Colonic mucosa (tissue), 4 donors: Measurements from ENCODE around the gene ARHGAP26. TPM values are rescaled to one million over a fixed set of nuclear protein-coding genes. Genes with fewer than 3 reads are reported as not detected.

ENCODE experiments used
- DNase-seq: peaks from one replicate; pipeline ENCODE4 v3.0.0-alpha.2; 2020
- H3K27ac ChIP-seq: fragments of 200-600 bp; one replicate; pipeline ENCODE4 v1.8.0; 2021
- H3K27me3 ChIP-seq: fragments of 200-600 bp; one replicate; pipeline ENCODE4 v1.8.0; 2021
- H3K36me3 ChIP-seq: fragments of 200-600 bp; one replicate; pipeline ENCODE4 v1.8.0; 2021
- H3K4me1 ChIP-seq: fragments of 200-600 bp; one replicate; pipeline ENCODE4 v1.8.0; 2021; ENCODE audit warnings: mild to moderate bottlenecking
- H3K4me3 ChIP-seq: fragments of 200-600 bp; one replicate; pipeline ENCODE4 v1.8.0; 2021
- H3K9ac ChIP-seq, 2 donors: one replicate each; pipeline ENCODE4 v1.7.0; 2013; ENCODE audit warnings: control low read depth in 2 of 2, low read depth in 2 of 2, low read length in 2 of 2
- H3K9me3 ChIP-seq: fragments of 200-600 bp; one replicate; pipeline ENCODE4 v1.8.0; 2021
- intact Hi-C: fragments of 100-400 bp; cut with DNase I; formaldehyde crosslinking; loops from one replicate; pipeline ENCODE4 v1.14.1; 2022
- total RNA-seq, 2 donors: library from RNA; stranded (reverse); fragmentation: NEBNext Ultra II Directional in 1 of 2; extraction: Animal tissue kit (Norgen Biotek cat#: 25700) in 1 of 2; gene quantifications; one replicate each; pipeline ENCODE4 v1.2.1, GENCODE V29; 2021
- TF ChIP-seq, protein P1 (sequence below): fragments of 200-600 bp; IDR thresholded peaks from one replicate; pipeline ENCODE4 v1.8.0; 2022; ENCODE audit warnings: antibody characterized with exemption, mild to moderate bottlenecking
- donor health status: healthy.
- donor health status: DM: no; HTN: no; CAD: no.
- donor health status: DM: no; HTN: no; CAD: no.

Gene ARHGAP26
- total RNA-seq, 2 donors from 2014 or later, result 59.1 to 74.0 TPM

DNA sequence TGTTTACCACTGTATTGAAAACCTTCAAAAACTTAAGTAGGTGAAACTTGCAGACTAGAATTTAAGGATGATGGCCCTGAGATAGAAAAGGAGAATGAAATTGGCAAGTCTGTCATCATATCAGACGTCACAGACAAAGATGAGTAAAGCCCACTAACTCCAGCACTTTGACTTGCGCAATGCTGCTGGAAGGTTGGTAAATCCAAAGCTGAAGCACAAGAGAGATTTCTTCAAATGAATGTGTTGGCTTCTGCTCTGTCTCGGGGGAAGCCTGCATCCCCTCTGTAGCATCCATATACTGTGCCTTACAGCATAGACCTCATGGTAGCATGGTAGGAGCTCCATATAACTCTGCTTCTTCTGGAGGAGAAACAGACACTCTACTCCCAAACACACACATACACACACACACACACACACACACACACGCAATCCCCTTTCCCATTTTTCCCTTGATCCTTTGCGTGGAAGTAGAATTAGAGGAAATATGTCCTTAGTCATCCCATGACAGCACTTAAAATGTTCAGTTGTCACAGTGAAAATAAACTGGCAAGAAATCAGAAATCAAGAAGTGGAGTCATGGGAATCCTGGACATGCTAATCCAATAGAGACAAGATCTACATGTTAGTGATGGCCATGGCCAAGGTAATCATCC is 391.8 kb downstream of the ARHGAP26 start:
- no peaks in the 10 kb centered on the region for H3K4me1 ChIP-seq
- no peaks in the 10 kb centered on the region for H3K27me3 ChIP-seq
- H3K4me3 ChIP-seq, result no peak overlapping the region
- intact Hi-C loops, result no loop called here
- no peak overlapping the region for H3K27ac ChIP-seq
- H3K36me3 ChIP-seq, result no peaks in the 10 kb centered on the region
- DNase-seq, result peak; percentile 26
- no peak overlapping the region for H3K9ac ChIP-seq
- no peaks in the 10 kb centered on the region for H3K9me3 ChIP-seq
- TF ChIP-seq, protein P1, sequence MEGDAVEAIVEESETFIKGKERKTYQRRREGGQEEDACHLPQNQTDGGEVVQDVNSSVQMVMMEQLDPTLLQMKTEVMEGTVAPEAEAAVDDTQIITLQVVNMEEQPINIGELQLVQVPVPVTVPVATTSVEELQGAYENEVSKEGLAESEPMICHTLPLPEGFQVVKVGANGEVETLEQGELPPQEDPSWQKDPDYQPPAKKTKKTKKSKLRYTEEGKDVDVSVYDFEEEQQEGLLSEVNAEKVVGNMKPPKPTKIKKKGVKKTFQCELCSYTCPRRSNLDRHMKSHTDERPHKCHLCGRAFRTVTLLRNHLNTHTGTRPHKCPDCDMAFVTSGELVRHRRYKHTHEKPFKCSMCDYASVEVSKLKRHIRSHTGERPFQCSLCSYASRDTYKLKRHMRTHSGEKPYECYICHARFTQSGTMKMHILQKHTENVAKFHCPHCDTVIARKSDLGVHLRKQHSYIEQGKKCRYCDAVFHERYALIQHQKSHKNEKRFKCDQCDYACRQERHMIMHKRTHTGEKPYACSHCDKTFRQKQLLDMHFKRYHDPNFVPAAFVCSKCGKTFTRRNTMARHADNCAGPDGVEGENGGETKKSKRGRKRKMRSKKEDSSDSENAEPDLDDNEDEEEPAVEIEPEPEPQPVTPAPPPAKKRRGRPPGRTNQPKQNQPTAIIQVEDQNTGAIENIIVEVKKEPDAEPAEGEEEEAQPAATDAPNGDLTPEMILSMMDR, result no peak

DNA sequence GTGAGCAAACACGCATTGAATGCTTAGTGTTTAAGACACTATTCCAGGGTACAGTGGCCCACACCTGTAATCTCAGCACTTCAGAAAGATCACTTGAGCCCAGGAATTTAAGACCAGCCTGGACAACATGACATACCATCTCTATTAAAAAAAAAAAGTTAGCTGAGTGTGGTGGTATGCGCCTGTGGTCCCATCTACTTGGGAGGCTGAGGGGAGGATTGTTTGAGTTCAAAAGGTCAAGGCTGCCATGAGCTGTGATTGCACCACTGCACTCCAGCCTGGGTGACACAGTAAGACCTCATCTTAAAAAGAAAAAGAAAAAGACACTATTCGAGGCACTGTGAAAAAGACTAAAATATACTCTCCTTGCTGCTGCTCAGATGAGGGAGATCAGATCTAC is 392.6 kb downstream of the ARHGAP26 start:
- no peak overlapping the region for H3K4me3 ChIP-seq
- no peak overlapping the region for H3K9ac ChIP-seq
- H3K4me1 ChIP-seq, result no peaks in the 10 kb centered on the region
- no peaks in the 10 kb centered on the region for H3K36me3 ChIP-seq
- no peaks in the 10 kb centered on the region for H3K27me3 ChIP-seq
- H3K9me3 ChIP-seq, result no peaks in the 10 kb centered on the region
- DNase-seq, result no peak
- intact Hi-C loops, result no loop called here
- H3K27ac ChIP-seq, result no peak overlapping the region
- TF ChIP-seq, protein P1, result no peak

DNA sequence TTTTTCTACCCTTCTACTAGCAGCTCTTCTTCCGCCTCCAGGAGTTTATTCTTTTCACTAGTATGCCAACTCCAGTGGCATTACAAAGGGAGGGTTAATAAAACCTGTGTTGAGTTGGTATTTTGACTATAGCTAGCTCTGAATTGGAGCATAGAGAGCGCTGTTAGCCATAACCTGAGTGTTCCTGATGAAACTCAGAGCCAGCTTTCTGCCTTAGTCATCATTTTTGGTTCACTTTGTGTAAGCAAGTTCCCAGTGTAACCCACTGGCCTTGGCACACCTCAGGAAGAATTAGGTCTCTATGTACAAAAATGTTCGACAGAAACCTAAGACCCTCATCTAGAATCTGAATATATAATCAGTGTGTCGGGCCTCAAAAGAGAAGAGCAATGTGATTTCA is 394.4 kb downstream of the ARHGAP26 start:
- DNase-seq, result no peak
- Histone ChIP-seq H3K4me1 (no peaks in the 10 kb centered on the region), H3K9ac (no peak overlapping the region), H3K27me3 (no peaks in the 10 kb centered on the region), H3K9me3 (no peaks in the 10 kb centered on the region), H3K36me3 (no peaks in the 10 kb centered on the region), H3K27ac (no peak overlapping the region), H3K4me3 (no peak overlapping the region)
- intact Hi-C loops, result no loop called here
- TF ChIP-seq, protein P1, result no peak

DNA sequence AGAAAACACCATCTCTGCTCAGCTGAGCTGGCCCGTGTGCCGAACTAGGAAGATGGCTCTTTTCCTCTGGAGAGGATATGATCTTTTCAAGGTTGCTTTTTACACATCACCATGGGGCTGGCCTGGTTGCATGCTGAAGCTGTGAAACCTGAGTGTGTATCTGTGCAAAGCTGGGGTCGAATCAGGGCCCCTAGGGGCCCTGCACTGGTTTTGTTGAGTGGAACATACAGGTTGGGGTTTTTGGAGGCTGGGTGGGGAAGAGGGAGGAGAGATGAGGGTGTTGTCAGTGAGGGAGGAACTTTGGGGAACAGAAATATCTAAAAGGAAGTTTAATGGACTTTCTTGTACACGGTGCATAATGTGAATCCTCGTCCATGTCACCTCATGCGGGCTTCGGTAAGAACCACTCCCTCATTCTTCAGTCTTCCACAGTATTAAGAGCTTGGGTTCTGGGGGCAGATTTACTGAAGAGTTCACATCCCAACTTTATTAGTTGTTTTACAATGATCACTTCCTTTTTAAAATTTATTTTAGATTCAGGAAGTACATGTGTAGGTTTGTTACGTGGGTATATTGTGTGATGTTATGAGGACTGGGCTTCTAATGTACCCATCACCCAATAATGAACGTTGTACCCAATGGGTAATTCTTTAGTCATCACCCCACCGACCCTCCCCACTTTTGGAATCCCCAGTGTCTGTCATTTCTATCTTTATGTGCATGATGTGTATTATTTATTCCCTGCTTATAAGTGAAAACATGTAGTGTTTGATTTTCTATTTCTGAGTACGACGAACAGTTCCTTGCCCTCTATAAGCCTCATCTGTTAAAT is 395.1 kb downstream of the ARHGAP26 start:
- TF ChIP-seq, protein P1, result no peak
- Histone ChIP-seq H3K4me1 (no peaks in the 10 kb centered on the region), H3K4me3 (no peak overlapping the region), H3K9me3 (no peaks in the 10 kb centered on the region), H3K36me3 (no peaks in the 10 kb centered on the region), H3K27me3 (no peaks in the 10 kb centered on the region), H3K27ac (no peak overlapping the region), H3K9ac (no peak overlapping the region)
- intact Hi-C loops, result no loop called here
- DNase-seq, result no peak

DNA sequence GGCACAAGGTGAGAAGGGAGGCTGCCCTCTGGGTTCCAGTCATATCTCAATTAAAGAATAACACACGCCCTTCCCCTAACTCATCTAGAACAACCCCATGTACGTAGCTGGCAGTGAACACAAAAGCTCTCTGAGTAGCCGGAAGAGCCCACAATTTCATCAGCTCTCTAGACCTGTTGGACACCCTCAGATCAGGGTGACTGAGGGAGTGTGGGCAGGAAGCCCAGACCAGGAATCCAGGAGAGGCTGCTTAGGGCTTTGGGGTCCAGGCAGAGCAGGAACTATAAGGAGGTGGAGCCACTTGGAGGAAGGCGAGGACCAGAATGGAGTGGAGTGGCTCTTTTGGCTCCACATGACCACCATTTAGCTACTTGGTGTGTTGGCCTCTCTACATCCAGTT is 395.9 kb downstream of the ARHGAP26 start:
- H3K9ac ChIP-seq, result no peak overlapping the region
- no peak overlapping the region for H3K27ac ChIP-seq
- intact Hi-C loops, result no loop called here

More for the DNA sequence above, 395.9 kb downstream of the ARHGAP26 start:
- Histone ChIP-seq H3K4me1 (no peaks in the 10 kb centered on the region), H3K36me3 (no peaks in the 10 kb centered on the region), H3K27me3 (no peaks in the 10 kb centered on the region), H3K4me3 (no peak overlapping the region), H3K9me3 (no peaks in the 10 kb centered on the region)
- TF ChIP-seq, protein P1, result no peak
- DNase-seq, result no peak
